ENCODE measurements around the gene LARGE2.

The LARGE2 gene

DNA sequence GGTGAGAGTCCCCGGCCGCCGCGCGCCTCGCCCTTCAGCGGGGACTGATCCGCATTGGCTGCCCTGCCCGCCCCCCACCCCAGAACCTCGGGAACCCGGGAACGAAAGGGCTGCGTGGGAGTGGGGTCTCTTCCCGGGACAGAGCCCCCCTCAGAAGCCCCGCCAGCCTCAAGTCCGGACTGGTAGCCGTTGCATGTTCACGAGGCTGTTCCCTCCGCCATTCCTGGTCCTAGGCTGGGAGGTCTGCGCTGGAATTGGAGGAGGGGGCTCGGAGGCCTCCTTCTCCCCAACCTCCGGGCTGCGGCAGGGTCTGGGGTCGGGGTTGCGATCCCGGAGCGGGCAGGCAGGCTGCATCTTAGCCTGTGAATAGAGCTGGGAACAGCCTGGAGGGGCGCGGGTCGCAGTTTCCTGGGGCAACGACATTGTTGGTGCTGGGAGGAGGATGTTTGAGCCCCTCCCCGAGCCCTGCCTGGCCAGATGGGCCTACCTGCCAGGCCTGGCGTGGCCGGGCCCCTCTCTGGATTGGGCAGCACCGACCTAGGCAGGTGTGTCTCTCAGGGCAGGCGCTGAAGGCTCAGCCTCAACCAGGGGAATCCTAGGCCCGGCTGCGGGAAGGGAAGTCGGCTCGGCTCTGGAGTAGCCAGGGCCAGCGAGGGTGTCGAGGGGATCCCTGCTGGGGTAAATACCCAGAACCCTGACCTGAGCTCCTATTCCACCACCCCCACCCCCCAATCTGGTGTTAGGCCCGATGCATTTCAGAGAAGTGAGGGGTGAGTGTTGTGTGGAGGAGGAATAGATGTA, 36.3 kb upstream of the LARGE2 start:
- Histone ChIP-seq H3K36me3 (ENCODE audit: control insufficient read depth in 2 of 2, insufficient read depth in 1 of 2, low read length in 2 of 2) (peaks cover 0 to under 1% of the 10 kb centered on the region in 2 experiments; a peak in 1 of 3 replicates), H3K4me1 (ENCODE audit: control insufficient read depth, insufficient read depth, low read length) (no peaks in the 10 kb centered on the region), H3K27ac (ENCODE audit: extremely low read depth, low read depth, low read length) (no peak overlapping the region; the same call in 1 of the 2 replicates), H3K4me3 (ENCODE audit: low read depth, low read length) (peak overlapping the region; percentile 37), H3K9me3 (ENCODE audit: control insufficient read depth, insufficient read depth, low read depth, low read length) (no peaks in the 10 kb centered on the region)
- ChIA-PET POLR2A (no interaction called here), CTCF (interaction anchor here (0.6 to 1.2 kb wide), 2 partner anchors 13 to 14 kb away, joined by 3 to 6 read pairs; no protein-coding TSS in a partner anchor)
- TF ChIP-seq ZBTB20 (tag by site-specific recombination; IDR thresholded peaks at IDR 0.05) (peak; percentile 64; the same call in 1 of the 2 replicates), ZFHX2 (tag by site-specific recombination; conservative IDR thresholded peaks at IDR 0.05) (0 out of 2 replicates have a peak, but pooled peaks have one; percentile 5), ZNF561 (tag by site-specific recombination; IDR thresholded peaks at IDR 0.05; ENCODE audit: borderline replicate concordance) (no peak), ZNF341 (tag by site-specific recombination; IDR thresholded peaks at IDR 0.05; ENCODE audit: low read depth) (peak; percentile 66)
- TF ChIP-seq, protein P1, sequence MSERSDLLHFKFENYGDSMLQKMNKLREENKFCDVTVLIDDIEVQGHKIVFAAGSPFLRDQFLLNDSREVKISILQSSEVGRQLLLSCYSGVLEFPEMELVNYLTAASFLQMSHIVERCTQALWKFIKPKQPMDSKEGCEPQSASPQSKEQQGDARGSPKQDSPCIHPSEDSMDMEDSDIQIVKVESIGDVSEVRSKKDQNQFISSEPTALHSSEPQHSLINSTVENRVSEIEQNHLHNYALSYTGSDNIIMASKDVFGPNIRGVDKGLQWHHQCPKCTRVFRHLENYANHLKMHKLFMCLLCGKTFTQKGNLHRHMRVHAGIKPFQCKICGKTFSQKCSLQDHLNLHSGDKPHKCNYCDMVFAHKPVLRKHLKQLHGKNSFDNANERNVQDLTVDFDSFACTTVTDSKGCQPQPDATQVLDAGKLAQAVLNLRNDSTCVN (tag by site-specific recombination; optimal IDR thresholded peaks at IDR 0.05): peak; percentile 25

GRCh38 chr11:45886816-45887520, 35.5 kb upstream of the LARGE2 start:
- TF ChIP-seq SCRT2 (tag by site-specific recombination; IDR thresholded peaks at IDR 0.05) (peak; percentile 64), ZNF558 (tag by site-specific recombination; IDR thresholded peaks at IDR 0.05) (no peak), ZNF148 (tag by site-specific recombination; IDR thresholded peaks at IDR 0.05; ENCODE audit: borderline replicate concordance) (no peak), ZIC2 (tag by site-specific recombination; IDR thresholded peaks at IDR 0.05) (peak; percentile 48), ZNF843 (tag by site-specific recombination; IDR thresholded peaks at IDR 0.05) (no peak)
- Histone ChIP-seq H3K27ac (ENCODE audit: extremely low read depth, low read depth, low read length) (no peak overlapping the region), H3K4me3 (ENCODE audit: low read depth, low read length) (no peak overlapping the region), H3K36me3 (ENCODE audit: control insufficient read depth in 2 of 2, insufficient read depth in 1 of 2, low read length in 2 of 2) (no peaks in the 10 kb centered on the region), H3K4me1 (ENCODE audit: control insufficient read depth, insufficient read depth, low read length) (no peaks in the 10 kb centered on the region), H3K9me3 (ENCODE audit: control insufficient read depth, insufficient read depth, low read depth, low read length) (no peaks in the 10 kb centered on the region)
- CTCF ChIA-PET: interaction anchor here (0.6 to 1.2 kb wide), 2 partner anchors 14 to 15 kb away, joined by 3 to 6 read pairs; no protein-coding TSS in a partner anchor
- POLR2A ChIA-PET: no interaction called here

GRCh38 chr11:45887587-45887986, 34.9 kb upstream of the LARGE2 start:
- H3K9me3 ChIP-seq (ENCODE audit: control insufficient read depth, insufficient read depth, low read depth, low read length): no peaks in the 10 kb centered on the region
- no peak overlapping the region for H3K4me3 ChIP-seq (ENCODE audit: low read depth, low read length)
- no peaks in the 10 kb centered on the region for H3K4me1 ChIP-seq (ENCODE audit: control insufficient read depth, insufficient read depth, low read length)
- TF ChIP-seq, protein P1 (tag by site-specific recombination; optimal IDR thresholded peaks at IDR 0.05): no peak
- TF ChIP-seq ZNF76 (tag by site-specific recombination; IDR thresholded peaks at IDR 0.05; ENCODE audit: borderline replicate concordance, low read depth) (no peak), ZNF747 (tag by site-specific recombination; IDR thresholded peaks at IDR 0.05) (no peak), SETDB1 (IDR thresholded peaks at IDR 0.05; ENCODE audit: insufficient read length, low read length) (no peak)
- ChIA-PET CTCF (interaction anchor here (4.2 kb wide), 1 partner anchor 15 kb away, joined by 17 read pairs; no protein-coding TSS in a partner anchor), POLR2A (no interaction called here)
- H3K36me3 ChIP-seq (ENCODE audit: control insufficient read depth in 2 of 2, insufficient read depth in 1 of 2, low read length in 2 of 2): no peaks in the 10 kb centered on the region
- no peak overlapping the region for H3K27ac ChIP-seq (ENCODE audit: extremely low read depth, low read depth, low read length)
